HL-60 (cell line): ENCODE measurements around the gene ASB14.

ENCODE experiments used
- DNase-seq, 2 experiments: peaks; one replicate each; pipeline ENCODE4 v3.0.0-alpha.2; 2010 to 2020; ENCODE audit warnings: low read depth in 1 of 2, low spot score in 1 of 2
- H3K27ac ChIP-seq: fragments of 250-450 bp; sonication (Bioruptor Pico); replicated peaks from 2 replicates; pipeline ENCODE4 v1.5.1; 2020; ENCODE audit warnings: mild to moderate bottlenecking, moderate library complexity
- H3K27me3 ChIP-seq: fragments of 250-450 bp; sonication (Bioruptor Pico); 2 replicates; pipeline ENCODE4 v1.5.1; 2021; ENCODE audit warnings: mild to moderate bottlenecking, moderate library complexity; ENCODE audit not compliant: insufficient read depth, poor library complexity, severe bottlenecking
- H3K4me3 ChIP-seq: replicated peaks from 2 replicates; pipeline ENCODE4 v1.5.1; 2011; ENCODE audit warnings: mild to moderate bottlenecking, control low read depth, low read length; ENCODE audit not compliant: insufficient read depth
- CTCF ChIP-seq: IDR thresholded peaks from one replicate; pipeline ENCODE4 v1.5.1; 2011; ENCODE audit warnings: low read length, control low read depth, inconsistent platforms; ENCODE audit not compliant: insufficient read depth
- GABPA ChIP-seq: IDR thresholded peaks from 2 replicates; pipeline ENCODE4 v1.6.1; 2012; ENCODE audit warnings: low read depth
- POLR2AphosphoS5 ChIP-seq: IDR thresholded peaks from 2 replicates; pipeline ENCODE4 v1.6.1; 2012; ENCODE audit warnings: low read depth
- REST ChIP-seq: IDR thresholded peaks from 2 replicates; pipeline ENCODE4 v1.6.1; 2012; ENCODE audit warnings: low read depth; ENCODE audit not compliant: insufficient replicate concordance
- SPI1 ChIP-seq: IDR thresholded peaks from 2 replicates; pipeline ENCODE4 v1.6.1; 2012; ENCODE audit warnings: low read depth, mild to moderate bottlenecking, borderline replicate concordance

ASB14 gene

GRCh38 chr3:57287205-57287604 lies 5.3 kb downstream of the ASB14 start:
- TF ChIP-seq GABPA (no peak), CTCF (no peak), SPI1 (no peak), POLR2AphosphoS5 (no peak), REST (no peak)
- Histone ChIP-seq H3K27ac (no peak overlapping the region), H3K27me3 (no peaks in the 10 kb centered on the region), H3K4me3 (no peak overlapping the region)
- DNase-seq = no peak

- DNase-seq = peak in 1 of 2 experiments; percentile 7
- H3K27ac ChIP-seq = no peak overlapping the region
- H3K27me3 ChIP-seq = no peaks in the 10 kb centered on the region
- H3K4me3 ChIP-seq = no peak overlapping the region
- no peak for TF ChIP-seq CTCF
- TF ChIP-seq GABPA = no peak
- no peak for TF ChIP-seq POLR2AphosphoS5
- no peak for TF ChIP-seq REST
- no peak for TF ChIP-seq SPI1
These were observed 9.2 kb downstream of the ASB14 start for GRCh38 chr3:57283334-57283733.

GRCh38 chr3:57281715-57282114 lies 10.8 kb downstream of the ASB14 start:
- TF ChIP-seq CTCF = no peak
- Histone ChIP-seq H3K4me3 (no peak overlapping the region), H3K27ac (no peak overlapping the region), H3K27me3 (no peaks in the 10 kb centered on the region)
- no peak for DNase-seq

- Histone ChIP-seq H3K4me3 (no peak overlapping the region), H3K27me3 (no peaks in the 10 kb centered on the region), H3K27ac (no peak overlapping the region)
- no peak for DNase-seq
- TF ChIP-seq REST (no peak), POLR2AphosphoS5 (no peak), CTCF (no peak), SPI1 (no peak), GABPA (no peak)
These were observed 12.8 kb downstream of the ASB14 start for GRCh38 chr3:57279685-57280084.
